Measurements from ENCODE around the gene SCIN. TPM values are rescaled to one million over a fixed set of nuclear protein-coding genes. Genes with fewer than 3 reads are reported as not detected.

SCIN gene
- total and polyA plus RNA-seq, 2 of the 8 experiments (the other 6 are each of a cell fraction or from before 2014, with no cell fraction given): 0.47 to 1.9 TPM

GRCh38 chr7:12637819-12638592 lies 67.5 kb downstream of the SCIN start:
- Histone ChIP-seq H3K79me2 (ENCODE audit: control insufficient read depth in 1 of 2, insufficient read depth in 2 of 2, low read length in 2 of 2) (no peaks in the 10 kb centered on the region), H3K18ac (ENCODE audit: extremely low read depth, low read length) (no peak overlapping the region), H4K5ac (ENCODE audit: insufficient read length, low read depth, low read length) (no peak overlapping the region), H2BK20ac (ENCODE audit: low read length) (no peak overlapping the region), H2AFZ (ENCODE audit: low read length) (no peak overlapping the region), H3K14ac (ENCODE audit: insufficient read length) (no peak overlapping the region), H3K9me3 (ENCODE audit: insufficient read depth in 2 of 2, low read depth in 1 of 2, low read length in 1 of 2) (no peaks in the 10 kb centered on the region), H2BK120ac (replicated peaks; ENCODE audit: low read depth, low read length) (no peak overlapping the region), H3K27me3 (replicated peaks in 1 of 4; ENCODE audit: control insufficient read depth in 3 of 4, extremely low read depth in 1 of 4, insufficient read depth in 3 of 4, low read length in 3 of 4) (no peaks in the 10 kb centered on the region), H2AK5ac (ENCODE audit: low read depth, low read length) (no peak overlapping the region), H2BK5ac (ENCODE audit: low read depth, low read length) (no peak overlapping the region), H3K27ac (ENCODE audit: low read depth, low read length) (no peak overlapping the region), H3K23ac (ENCODE audit: insufficient read length) (no peak overlapping the region), H3K79me1 (ENCODE audit: low read depth, low read length) (no peaks in the 10 kb centered on the region), H3K4me1 (replicated peaks in 1 of 4; ENCODE audit: control insufficient read depth in 3 of 4, insufficient read depth in 4 of 4, low read length in 3 of 4) (no peaks in the 10 kb centered on the region), H3K36me3 (ENCODE audit: control insufficient read depth in 2 of 4, insufficient read depth in 4 of 4, low read length in 3 of 4) (no peaks in the 10 kb centered on the region), H3K9ac (replicated peaks in 1 of 4; ENCODE audit: extremely low read depth in 1 of 4, low read depth in 3 of 4, low read length in 3 of 4) (no peak overlapping the region), H4K91ac (replicated peaks; ENCODE audit: insufficient read length, low read length) (no peak overlapping the region), H3K4ac (replicated peaks; ENCODE audit: insufficient read length, low read depth, low read length) (no peak overlapping the region), H2BK15ac (ENCODE audit: low read length) (no peak overlapping the region), H3K4me2 (ENCODE audit: insufficient read depth in 1 of 2, low read depth in 2 of 2, low read length in 2 of 2) (no peak overlapping the region), H3K4me3 (ENCODE audit: extremely low read depth in 1 of 4, insufficient read depth in 2 of 4, low read depth in 3 of 4, low read length in 4 of 4) (no peak overlapping the region), H3K23me2 (ENCODE audit: low read depth, low read length) (no peaks in the 10 kb centered on the region), H3K56ac (replicated peaks; ENCODE audit: insufficient read length, low read depth, low read length) (no peak overlapping the region), H4K8ac (ENCODE audit: extremely low read depth, insufficient read depth, low read length) (no peak overlapping the region), H2BK12ac (ENCODE audit: low read depth, low read length) (no peak overlapping the region), H4K20me1 (replicated peaks in 1 of 2; ENCODE audit: control insufficient read depth in 1 of 2, insufficient read depth in 2 of 2, low read length in 2 of 2) (no peaks in the 10 kb centered on the region)
- 63% methylated on average over 4 of the region's 4 CpGs; no CpG with 5 or more reads in 1 of the 2 experiments for WGBS, 2 experiments (ENCODE audit: extremely low coverage in 1 of 2, insufficient coverage in 1 of 2, insufficient read length in 1 of 2, insufficient replicate concordance in 2 of 2, low coverage in 1 of 2, low lambda C conversion rate in 2 of 2, missing lambda C conversion rate in 1 of 2)
- ChIA-PET CTCF (ENCODE audit: partially characterized antibody) (interaction anchor here (0.6 to 4.5 kb wide), 25 partner anchors 12 to 727 kb away, joined by 3 to 24 read pairs (median 4); partner anchors contain the start of gene ARL4A), POLR2A (ENCODE audit: partially characterized antibody) (no interaction called here)
- FAIRE-seq: no peak
- no peak for DNase-seq (ENCODE audit: low read depth in 1 of 2, low spot score in 2 of 2)
- TF ChIP-seq PHF8 (conservative IDR thresholded peaks at IDR 0.05; ENCODE audit: low read depth, low read length) (no peak), NANOG (IDR thresholded peaks at IDR 0.05; ENCODE audit: insufficient read depth, low read depth, low read length, poor library complexity, severe bottlenecking) (no peak), KDM1A (IDR thresholded peaks at IDR 0.05; ENCODE audit: borderline replicate concordance, low read length) (no peak), HDAC2 (IDR thresholded peaks at IDR 0.05; ENCODE audit: borderline replicate concordance in 1 of 2, low read depth in 2 of 2, low read length in 2 of 2) (no peak), CHD1 (IDR thresholded peaks at IDR 0.05; ENCODE audit: low read depth, low read length) (no peak), RFX5 (IDR thresholded peaks at IDR 0.05; ENCODE audit: borderline replicate concordance, low read depth, low read length) (no peak), ASH2L (IDR thresholded peaks at IDR 0.05; ENCODE audit: low read length) (no peak), ZNF274 (IDR thresholded peaks at IDR 0.05; ENCODE audit: borderline replicate concordance, extremely low read depth, low read length) (no peak), SP2 (IDR thresholded peaks at IDR 0.05; ENCODE audit: low read length) (no peak), RXRA (IDR thresholded peaks at IDR 0.05; ENCODE audit: insufficient read depth, low read depth, low read length) (no peak)
- TF ChIP-seq, protein P1, sequence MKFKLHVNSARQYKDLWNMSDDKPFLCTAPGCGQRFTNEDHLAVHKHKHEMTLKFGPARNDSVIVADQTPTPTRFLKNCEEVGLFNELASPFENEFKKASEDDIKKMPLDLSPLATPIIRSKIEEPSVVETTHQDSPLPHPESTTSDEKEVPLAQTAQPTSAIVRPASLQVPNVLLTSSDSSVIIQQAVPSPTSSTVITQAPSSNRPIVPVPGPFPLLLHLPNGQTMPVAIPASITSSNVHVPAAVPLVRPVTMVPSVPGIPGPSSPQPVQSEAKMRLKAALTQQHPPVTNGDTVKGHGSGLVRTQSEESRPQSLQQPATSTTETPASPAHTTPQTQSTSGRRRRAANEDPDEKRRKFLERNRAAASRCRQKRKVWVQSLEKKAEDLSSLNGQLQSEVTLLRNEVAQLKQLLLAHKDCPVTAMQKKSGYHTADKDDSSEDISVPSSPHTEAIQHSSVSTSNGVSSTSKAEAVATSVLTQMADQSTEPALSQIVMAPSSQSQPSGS (IDR thresholded peaks at IDR 0.05; ENCODE audit: low read length): no peak
